GM12878 (cell line): ENCODE results near the gene PERCC1. TPM values are rescaled to one million over a fixed set of nuclear protein-coding genes. Genes with fewer than 3 reads are reported as not detected.

ENCODE experiments used
- ATAC-seq: fragments of 200-7000 bp; cut with Tn5 transposase; 3 replicates; pipeline ENCODE4 v1.9.1; 2020; ENCODE audit warnings: mild to moderate bottlenecking, moderate library complexity
- BruUV-seq: library from RNA; stranded (reverse); fragments of 400-500 nt; replicated peaks from 2 replicates; lab custom pipeline; 2021; lab: Mats Ljungman, UMichigan
- CTCF ChIA-PET: fragments of 300-600 bp; sonication (Branson Sonifier 250); formaldehyde crosslinking; extraction: SDS; loops from one replicate; lab custom pipeline; 2021; ENCODE audit warnings: inconsistent platforms; lab: Yijun Ruan, JAX
- POLR2A ChIA-PET: fragments of 350-600 bp; formaldehyde crosslinking; extraction: SDS; loops from one replicate; lab custom pipeline; 2021; ENCODE audit warnings: inconsistent platforms; lab: Charles Lee
- RAD21 ChIA-PET: fragments of 300-600 bp; sonication (Branson Sonifier 250); formaldehyde crosslinking; loops from one replicate; lab custom pipeline; 2023; ENCODE audit warnings: antibody characterized with exemption; ENCODE audit not compliant: unreplicated experiment; lab: Charles Lee
- SMC1A ChIA-PET: fragments of 300-600 bp; sonication (Branson Sonifier 250); formaldehyde crosslinking; loops from one replicate; lab custom pipeline; 2023; ENCODE audit not compliant: unreplicated experiment, uncharacterized antibody; lab: Charles Lee
- DNase-seq: peaks from one replicate; pipeline ENCODE4 v3.0.0-alpha.2; 2011; ENCODE audit warnings: low read depth, low spot score
- FAIRE-seq: peaks from 3 replicates; lab custom pipeline; 2011; peaks lifted over from hg19 to GRCh38; lab: Jason Lieb, UNC
- H2AFZ ChIP-seq: 2 replicates; pipeline ENCODE4 v1.6.0; 2011; ENCODE audit warnings: low read depth, low read length, control low read depth; ENCODE audit not compliant: control insufficient read depth
- H3K27ac ChIP-seq: 2 replicates; pipeline ENCODE4 v1.5.1; 2011; ENCODE audit warnings: control low read depth; ENCODE audit not compliant: control insufficient read depth, insufficient read depth
- H3K27me3 ChIP-seq, 2 experiments: replicated peaks in 1 of 2; 2 replicates each; pipeline versions ENCODE4 v1.6.0 to v1.6.1; 2011; ENCODE audit warnings: low read length in 1 of 2; ENCODE audit not compliant: control insufficient read depth in 2 of 2, insufficient read depth in 2 of 2
- H3K36me3 ChIP-seq, 2 experiments: 2 replicates each; pipeline ENCODE4 v1.5.1; 2011; ENCODE audit warnings: low read length in 1 of 2; ENCODE audit not compliant: control insufficient read depth in 2 of 2, insufficient read depth in 2 of 2
- H3K4me1 ChIP-seq: 2 replicates; pipeline ENCODE4 v1.6.1; 2011; ENCODE audit warnings: mild to moderate bottlenecking, low read length, moderate library complexity, mixed read lengths; ENCODE audit not compliant: control insufficient read depth, insufficient read depth
- H3K4me2 ChIP-seq: 2 replicates; pipeline ENCODE4 v1.6.0; 2011; ENCODE audit warnings: control low read depth; ENCODE audit not compliant: control insufficient read depth, insufficient read depth
- H3K4me3 ChIP-seq: fragments of 200-600 bp; sonication (generic); 2 replicates; pipeline ENCODE4 v1.5.1; 2016
- H3K79me2 ChIP-seq: 2 replicates; pipeline ENCODE4 v1.6.0; 2011; ENCODE audit warnings: low read length; ENCODE audit not compliant: control insufficient read depth, insufficient read depth
- H3K9ac ChIP-seq: 2 replicates; pipeline ENCODE4 v1.8.0; 2011; ENCODE audit warnings: low read length, control low read depth, mixed read lengths; ENCODE audit not compliant: control insufficient read depth, insufficient read depth
- H3K9me3 ChIP-seq: replicated peaks from 3 replicates; pipeline ENCODE4 v1.5.1; 2011; ENCODE audit warnings: mild to moderate bottlenecking, low read length; ENCODE audit not compliant: control insufficient read depth, insufficient read depth
- H4K20me1 ChIP-seq: 2 replicates; pipeline ENCODE4 v1.6.0; 2011; ENCODE audit not compliant: control insufficient read depth, insufficient read depth
- BHLHE40 ChIP-seq, 2 experiments: fragments of 450-650 bp in 1 of 2; IDR thresholded peaks; 2 replicates each; pipeline ENCODE4 v1.6.1; 2011 to 2017; ENCODE audit warnings: low read depth in 2 of 2, borderline replicate concordance in 1 of 2, improper control_type of control experiment in 1 of 2, low read length in 1 of 2, mild to moderate bottlenecking in 1 of 2
- CHD2 ChIP-seq: IDR thresholded peaks from 2 replicates; pipeline ENCODE4 v1.6.1; 2011; ENCODE audit warnings: low read depth, low read length, improper control_type of control experiment, borderline replicate concordance
- DPF2 ChIP-seq: fragments of 450-650 bp; IDR thresholded peaks from 2 replicates; pipeline ENCODE4 v1.6.1; 2017; ENCODE audit warnings: mild to moderate bottlenecking
- EED ChIP-seq: sonication (generic); IDR thresholded peaks from 2 replicates; pipeline ENCODE4 v1.6.1; 2016; ENCODE audit warnings: antibody characterized with exemption, low read depth
- EGR1 ChIP-seq, 2 experiments: IDR thresholded peaks; 1 replicate in 1 of 2; 2 replicates in 1 of 2; pipeline ENCODE4 v1.6.1; 2011 to 2012; ENCODE audit warnings: low read depth in 2 of 2, low read length in 2 of 2, borderline replicate concordance in 1 of 2, mild to moderate bottlenecking in 1 of 2, moderate library complexity in 1 of 2
- FOXM1 ChIP-seq: IDR thresholded peaks from 2 replicates; pipeline ENCODE4 v1.6.1; 2012; ENCODE audit warnings: low read depth, mild to moderate bottlenecking, inconsistent platforms, low read length, moderate library complexity
- HCFC1 ChIP-seq: fragments of 150-350 bp; IDR thresholded peaks from 2 replicates; pipeline ENCODE4 v1.6.1; 2014; ENCODE audit warnings: low read length
- JUND ChIP-seq: IDR thresholded peaks from 2 replicates; pipeline ENCODE4 v1.6.1; 2012; ENCODE audit warnings: low read depth, mild to moderate bottlenecking, low read length, improper control_type of control experiment, moderate library complexity
- MLLT1 ChIP-seq: fragments of 450-650 bp; IDR thresholded peaks from 2 replicates; pipeline ENCODE4 v1.6.1; 2016; ENCODE audit warnings: mild to moderate bottlenecking
- MTA3 ChIP-seq: IDR thresholded peaks from 2 replicates; pipeline ENCODE4 v1.6.1; 2012; ENCODE audit warnings: low read length, inconsistent platforms, borderline replicate concordance
- NFYA ChIP-seq: IDR thresholded peaks from 2 replicates; pipeline ENCODE4 v1.6.1; 2011; ENCODE audit warnings: low read depth, mild to moderate bottlenecking, low read length, improper control_type of control experiment, borderline replicate concordance
- NR2C2 ChIP-seq: IDR thresholded peaks from 2 replicates; pipeline ENCODE4 v1.6.1; 2011; ENCODE audit warnings: borderline replicate concordance, low read depth; ENCODE audit not compliant: control insufficient read depth, insufficient read length
- RELB ChIP-seq: fragments of 450-650 bp; IDR thresholded peaks from 2 replicates; pipeline ENCODE4 v1.6.1; 2017; ENCODE audit warnings: low read depth, mild to moderate bottlenecking, moderate library complexity
- SREBF1 ChIP-seq: IDR thresholded peaks from 2 replicates; pipeline ENCODE4 v1.6.1; 2012; ENCODE audit warnings: mild to moderate bottlenecking, low read length
- SUPT20H ChIP-seq: IDR thresholded peaks from 2 replicates; pipeline ENCODE4 v1.6.1; 2011; ENCODE audit warnings: low read depth, mild to moderate bottlenecking, low read length, moderate library complexity, borderline replicate concordance; ENCODE audit not compliant: control insufficient read depth
- TBL1XR1 ChIP-seq: IDR thresholded peaks from 2 replicates; pipeline ENCODE4 v1.6.1; 2012; ENCODE audit warnings: low read depth, low read length, improper control_type of control experiment
- TCF12 ChIP-seq: IDR thresholded peaks from 2 replicates; pipeline ENCODE4 v1.6.1; 2011; ENCODE audit warnings: low read depth, mild to moderate bottlenecking, low read length
- ZNF274 ChIP-seq: IDR thresholded peaks from one replicate; pipeline ENCODE4 v1.8.0; 2011; ENCODE audit not compliant: insufficient read length, insufficient read depth
- ZSCAN29 ChIP-seq: fragments of 450-650 bp; IDR thresholded peaks from 2 replicates; pipeline ENCODE4 v1.6.1; 2017; ENCODE audit warnings: mild to moderate bottlenecking, moderate library complexity
- WGBS: methylation state at CpG from one replicate; pipeline ENCODE4 v1.1.6; 2016; ENCODE audit warnings: low lambda C conversion rate; ENCODE audit not compliant: insufficient replicate concordance, insufficient coverage; ENCODE audit errors: missing lambda C conversion rate; 5-methylcytosine and 5-hydroxymethylcytosine counted together
- in situ Hi-C: fragments of 300-500 bp; cut with MboI; formaldehyde crosslinking; loops from 9 replicates; pipeline ENCODE4 v1.14.3; 2018; ENCODE audit warnings: mixed read lengths
- intact Hi-C: fragments of 100-400 bp; cut with micrococcal nuclease; formaldehyde crosslinking; loops from one replicate; pipeline ENCODE4 v1.14.2; 2022; ENCODE audit not compliant: unreplicated experiment
- polyA plus RNA-seq, 11 experiments: library from polyadenylated mRNA; depleted of rRNA in 4 of 11; unstranded in 6 of 11; stranded (reverse) in 5 of 11; fragments of >200 nt; fragmentation: Nextera tagmentation in 4 of 11; fragmentation: Illumina TruSeq in 1 of 11; extraction: Ambion mirVana in 4 of 11; extraction: Trizol in 1 of 11; gene quantifications; 1 replicate in 1 of 11; 2 replicates in 10 of 11; pipeline versions ENCODE4 v1.2.1 to v1.2.3, GENCODE V29; 2011 to 2016; ENCODE audit warnings: inconsistent platforms in 2 of 11, missing spikeins in 2 of 11, low read depth in 1 of 11
- total RNA-seq, 4 experiments: library from RNA; depleted of rRNA in 3 of 4; stranded (reverse); fragments of >200 nt in 3 of 4; fragmentation: Illumina TruSeq in 1 of 4; extraction: Trizol in 1 of 4; gene quantifications; 2 replicates each; pipeline versions ENCODE4 v1.2.1 to v1.2.3, GENCODE V29; 2013 to 2021

PERCC1 gene
- total and polyA plus RNA-seq, 10 of the 15 experiments (the other 5 are each of a cell fraction or from before 2014, with no cell fraction given), result not detected

GRCh38 chr16:1464196-1464893, 33.5 kb downstream of the PERCC1 start:
- CTCF ChIA-PET, result interaction anchor here (0.6 kb wide), 1 partner anchor 493 kb away, joined by 4 read pairs; no protein-coding TSS in a partner anchor
- in situ Hi-C loops, result no loop called here
- TF ChIP-seq RELB (no peak), MLLT1 (no peak), NR2C2 (no peak), NFYA (no peak), DPF2 (no peak), EGR1 (IDR thresholded peaks at IDR 0.05; ENCODE audit: borderline replicate concordance in 1 of 2, low read depth in 2 of 2, low read length in 2 of 2) (no peak), SUPT20H (no peak), CHD2 (no peak), TCF12 (no peak), BHLHE40 (IDR thresholded peaks at IDR 0.05; ENCODE audit: borderline replicate concordance in 1 of 2, low read depth in 2 of 2, low read length in 1 of 2) (no peak), FOXM1 (no peak), JUND (no peak), ZSCAN29 (no peak), MTA3 (no peak), ZNF274 (no peak), EED (no peak), HCFC1 (no peak), SREBF1 (no peak), TBL1XR1 (no peak)
- Histone ChIP-seq H3K9ac (no peak overlapping the region), H2AFZ (no peak overlapping the region), H3K4me1 (no peaks in the 10 kb centered on the region), H3K4me2 (no peak overlapping the region), H4K20me1 (no peaks in the 10 kb centered on the region), H3K27me3 (no peaks in the 10 kb centered on the region), H3K79me2 (peaks cover 14% of the 10 kb centered on the region), H3K27ac (no peak overlapping the region), H3K9me3 (no peaks in the 10 kb centered on the region), H3K36me3 (peaks cover 0 to 10% of the 10 kb centered on the region in 2 experiments; a peak in 2 of 4 replicates), H3K4me3 (no peak overlapping the region)
- POLR2A ChIA-PET, result no interaction called here
- SMC1A ChIA-PET, result interaction anchor here (0.9 kb wide), 1 partner anchor 101 kb away, joined by 4 read pairs; no protein-coding TSS in a partner anchor
- no peak for DNase-seq
- ATAC-seq, result no peak
- 86% methylated on average over 31 of the region's 41 CpGs for WGBS
- no TSS peak for BruUV-seq
- intact Hi-C loops, result no loop called here
- RAD21 ChIA-PET, result no interaction called here
- no peak for FAIRE-seq
